Inferior parietal cortex (tissue), 1 donor: Measurements from ENCODE around the gene ARNT2.
"Not testable (repeated sequence)": the region's sequence is repeated elsewhere in the genome, so short reads cannot be mapped to it uniquely, and the experiment has no call there.

Source experiments
- DNase-seq: peaks from one replicate; pipeline ENCODE4 v3.0.0-alpha.2; 2016; ENCODE audit errors: extremely low spot score

ARNT2 gene

DNA sequence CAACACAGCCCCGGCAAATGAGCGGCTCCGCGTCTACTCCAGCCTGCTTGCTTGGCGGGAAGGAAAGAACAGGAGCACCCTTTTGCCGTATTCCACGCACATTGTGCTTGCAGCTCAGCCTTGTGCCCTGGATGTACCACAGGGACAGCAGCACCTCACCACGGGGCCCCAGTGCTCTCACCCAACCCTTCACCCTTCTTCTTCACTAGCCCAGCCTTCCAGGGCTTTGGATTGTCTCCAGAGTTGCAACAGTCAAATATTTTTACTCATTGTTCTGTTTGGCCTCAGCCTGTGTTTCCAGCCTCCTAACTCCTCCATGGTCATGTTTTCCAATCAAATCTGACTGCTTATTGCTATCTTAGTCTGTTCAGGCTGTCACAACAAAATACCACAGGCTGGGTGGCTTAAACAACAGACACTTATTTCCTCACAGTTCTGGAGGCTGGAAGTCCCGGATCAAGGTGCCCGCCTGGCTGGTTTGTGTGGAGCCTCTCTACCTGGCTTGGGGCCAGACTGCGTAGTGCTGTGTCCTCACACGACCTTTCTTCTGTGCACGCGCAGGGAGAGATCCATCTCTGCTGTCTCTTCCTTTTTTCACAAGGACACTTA is 211.7 kb downstream of the ARNT2 start:
- no peak for DNase-seq

DNA sequence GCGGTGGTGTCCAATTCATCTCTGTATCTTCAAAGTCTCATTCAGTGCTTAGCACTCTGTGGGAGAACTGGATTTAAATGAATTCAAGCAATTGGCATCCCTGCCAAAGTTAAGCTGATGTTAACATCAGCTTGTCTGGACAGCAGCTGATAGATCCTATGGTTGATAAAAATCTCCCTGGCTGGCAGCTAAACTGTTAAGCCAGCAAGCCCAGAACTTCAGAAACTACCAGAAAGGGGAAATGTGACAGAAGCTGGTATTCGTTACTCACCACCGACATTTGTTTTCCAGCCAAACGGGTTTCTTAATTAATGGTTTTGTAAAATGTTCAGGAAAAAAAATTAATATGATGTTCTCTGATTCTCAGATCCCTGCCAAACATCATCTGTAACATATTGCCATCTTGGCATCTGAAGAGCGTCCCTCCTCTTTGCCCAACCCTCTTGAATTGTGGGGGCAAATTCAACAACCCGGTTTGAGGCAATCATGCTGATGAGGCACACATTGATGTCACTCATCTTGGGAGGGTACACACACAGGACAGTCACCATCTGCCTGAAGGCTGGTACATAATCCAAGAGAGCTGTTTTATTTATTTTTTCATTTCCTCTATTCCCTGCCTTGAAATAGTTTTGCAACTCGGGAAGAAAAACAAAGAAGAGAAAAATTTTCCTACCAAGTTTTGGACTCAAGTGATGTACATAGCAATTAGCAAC is 214.7 kb downstream of the ARNT2 start:
- DNase-seq = no peak

DNA sequence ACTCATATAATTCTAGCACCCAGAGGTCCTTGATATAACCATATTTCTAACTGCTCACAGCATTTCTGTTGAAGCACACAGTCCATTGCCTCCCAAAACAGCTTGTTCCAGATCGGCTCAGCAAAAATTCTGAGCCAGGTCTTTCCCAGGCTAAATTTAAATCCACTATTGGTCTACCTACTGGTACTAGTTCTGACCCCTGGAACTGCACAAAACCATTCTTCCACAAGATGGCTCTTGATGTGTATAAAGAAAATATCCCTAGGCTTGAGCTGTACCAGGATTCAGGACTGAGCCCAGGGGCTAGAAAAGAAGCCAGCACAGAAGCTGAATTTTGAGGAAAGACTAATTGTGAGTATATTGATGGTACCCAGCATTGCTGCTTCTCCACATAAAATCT is 215.5 kb downstream of the ARNT2 start:
- no peak for DNase-seq

DNA sequence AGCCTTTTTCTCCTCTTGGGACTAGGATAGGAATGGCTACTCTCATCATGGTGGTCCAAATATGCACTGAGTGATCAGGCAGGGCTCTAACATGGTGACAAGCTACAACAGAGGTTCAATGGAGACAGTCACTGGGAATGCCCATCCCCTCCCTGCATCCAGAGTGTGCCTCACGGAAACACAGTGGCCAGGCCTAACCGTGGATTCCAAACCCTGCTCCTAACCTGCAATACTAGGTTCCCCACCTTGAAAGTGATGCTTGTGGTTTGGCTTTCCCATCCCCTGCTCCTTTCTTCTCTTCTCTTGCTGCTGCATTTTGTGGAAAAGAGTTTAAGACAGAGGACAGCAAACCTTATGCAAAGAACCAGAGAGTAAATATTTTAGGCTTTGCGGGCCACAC is 216.0 kb downstream of the ARNT2 start:
- no peak for DNase-seq

DNA sequence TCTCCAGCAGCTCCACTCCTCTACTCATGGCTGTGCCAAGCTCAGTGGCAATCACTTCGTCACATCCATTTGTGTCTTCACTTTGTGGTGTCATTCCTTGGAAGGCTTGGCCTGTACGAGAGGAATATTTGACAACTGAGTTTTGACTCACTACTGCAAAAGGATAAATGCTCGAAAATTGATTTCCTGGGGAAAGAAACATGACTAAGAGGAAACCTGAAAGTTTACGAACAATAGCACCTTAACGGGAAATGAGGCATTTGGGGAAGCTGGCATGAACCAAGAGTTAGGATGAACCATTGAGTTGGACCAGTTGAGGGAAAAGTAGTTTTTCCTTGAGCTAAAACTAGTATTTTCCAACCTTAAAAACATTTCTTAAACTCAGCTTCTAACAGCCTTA is 216.7 kb downstream of the ARNT2 start:
- no peak for DNase-seq

DNA sequence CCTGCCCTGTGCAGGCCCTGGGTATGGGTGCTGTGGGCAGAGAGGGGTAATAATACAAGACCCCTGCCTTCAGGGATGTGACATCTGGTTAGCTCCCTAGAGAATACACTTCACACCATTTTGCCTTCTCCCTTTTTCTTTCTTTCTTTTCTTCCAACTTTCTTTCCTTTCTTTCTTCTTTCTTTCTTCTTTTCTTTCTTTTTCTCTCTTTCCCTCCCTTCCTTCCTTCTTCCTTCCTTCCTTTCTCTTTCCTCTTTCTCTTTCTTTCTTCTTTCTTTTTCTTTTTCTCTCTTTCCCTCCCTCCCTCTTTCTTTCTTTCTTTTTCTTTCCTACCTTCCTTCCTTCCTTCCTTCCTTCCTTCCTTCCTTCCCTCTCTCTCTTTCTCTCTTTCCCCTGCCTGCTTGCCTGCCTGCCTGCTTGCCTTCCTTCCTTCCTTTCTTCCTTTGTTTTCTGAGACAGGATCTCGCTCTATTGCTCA is 222.5 kb downstream of the ARNT2 start:
- no peak for DNase-seq

DNA sequence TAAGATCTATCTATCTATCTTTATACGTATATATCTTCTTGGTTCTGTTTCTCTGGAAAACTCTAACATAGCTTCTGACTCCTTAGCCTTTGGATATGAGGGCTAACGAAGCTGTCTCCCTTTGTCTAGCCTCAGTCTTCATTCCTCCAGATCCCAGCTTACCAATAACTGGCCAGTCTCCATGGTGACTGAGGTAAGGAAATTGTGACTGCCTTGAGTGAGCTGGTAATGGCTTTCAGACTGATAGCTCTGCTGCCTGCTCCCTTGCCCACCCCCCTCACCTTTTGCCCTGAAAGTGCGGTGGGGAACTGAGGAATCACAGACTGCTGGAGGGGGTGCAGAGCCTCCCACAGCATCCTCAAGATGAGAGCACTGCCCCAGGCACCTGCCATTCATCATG is 225.2 kb downstream of the ARNT2 start:
- DNase-seq = no peak

DNA sequence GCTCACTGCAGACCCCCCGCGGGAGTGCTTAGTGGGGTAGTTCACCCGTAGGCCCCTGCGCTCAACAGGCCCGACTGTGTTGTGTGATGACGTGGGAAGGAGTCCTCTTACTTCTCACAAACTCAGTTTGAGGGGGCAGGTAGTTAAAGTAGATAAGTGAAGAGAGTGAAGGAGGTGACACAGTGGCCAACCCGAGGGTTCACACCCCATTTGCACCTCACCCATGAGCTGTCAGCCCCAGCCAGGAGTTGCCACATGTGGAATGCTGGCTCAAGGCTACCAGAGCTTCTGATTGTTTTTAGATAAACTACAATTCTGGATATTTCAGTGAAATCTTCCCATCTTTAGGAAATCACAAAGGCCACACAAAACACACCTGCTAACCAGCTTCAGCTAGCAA is 226.8 kb downstream of the ARNT2 start:
- DNase-seq = no peak

DNA sequence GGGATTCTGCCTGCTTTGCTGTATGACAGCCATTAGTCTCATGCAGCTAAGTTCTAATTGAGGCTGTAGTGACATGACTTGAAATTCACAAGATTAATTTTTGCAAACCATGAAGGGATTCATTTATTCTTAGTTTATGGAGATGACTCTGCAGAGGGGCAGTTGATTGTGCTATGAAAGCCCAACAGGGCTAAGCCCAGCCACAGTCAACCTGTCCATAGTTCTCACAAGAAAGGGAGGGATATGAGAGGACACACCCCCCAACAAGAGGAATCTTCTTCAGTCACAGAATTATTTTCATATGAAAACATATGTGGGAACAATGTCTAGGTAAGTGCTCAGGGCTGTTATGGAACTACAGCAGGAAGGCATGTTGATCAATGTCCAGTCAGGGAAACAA is 229.0 kb downstream of the ARNT2 start:
- no peak for DNase-seq

DNA sequence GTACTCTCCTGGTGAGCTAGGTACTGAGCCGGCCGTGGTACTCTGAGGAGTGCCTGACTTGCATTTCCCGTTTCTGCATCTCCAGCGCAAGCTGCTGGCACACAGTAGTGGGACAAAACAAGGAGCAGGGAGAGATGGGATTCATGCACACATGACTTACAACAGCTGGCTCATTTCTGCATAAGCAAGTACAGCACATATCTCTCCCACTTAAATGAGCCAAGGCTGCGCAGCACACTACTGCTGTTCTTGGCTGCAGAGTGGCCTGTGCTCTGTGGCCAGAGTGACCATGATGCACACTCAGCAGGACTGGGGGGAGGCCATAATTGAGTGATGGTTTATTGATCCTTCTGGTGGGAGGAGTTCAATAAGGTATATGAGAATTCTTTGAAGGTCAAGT is 231.8 kb downstream of the ARNT2 start:
- no peak for DNase-seq

DNA sequence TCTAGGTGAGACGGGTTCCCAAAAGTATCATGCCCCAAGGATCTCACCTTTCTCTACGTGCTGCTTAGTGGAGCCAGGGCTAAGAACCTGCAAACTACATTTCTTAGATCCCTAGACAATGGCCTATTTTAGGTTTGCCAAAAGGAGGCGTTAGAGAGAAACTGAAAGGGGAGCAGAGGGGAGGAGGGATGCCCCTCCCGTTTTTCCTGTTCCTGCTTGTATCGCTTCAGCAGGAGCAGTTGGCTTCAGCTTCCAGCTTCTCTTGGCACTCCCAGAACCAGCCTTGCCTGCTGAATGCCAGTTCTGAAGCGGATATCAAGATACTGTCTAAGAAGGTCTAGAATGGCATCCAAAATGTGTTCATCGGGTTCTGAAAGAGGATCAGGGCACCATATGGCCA is 232.5 kb downstream of the ARNT2 start:
- DNase-seq = no peak

DNA sequence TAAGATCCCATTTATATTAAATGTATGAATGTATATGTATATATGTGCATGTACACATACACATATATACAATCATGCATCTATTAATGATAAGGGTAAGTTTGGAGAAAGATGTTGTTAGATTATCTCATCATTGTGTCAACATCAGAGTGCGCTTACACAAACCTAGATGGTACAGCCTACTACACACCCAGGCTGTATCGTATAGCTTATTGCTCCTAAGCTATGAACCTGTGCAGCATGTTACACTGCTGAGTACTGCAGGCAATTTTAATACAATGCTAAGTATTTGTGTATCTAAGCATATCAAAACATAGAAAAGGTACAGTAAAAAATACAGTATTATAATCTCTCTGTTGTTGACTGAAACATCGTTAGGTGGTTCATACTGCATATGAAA is 233.6 kb downstream of the ARNT2 start:
- no peak for DNase-seq

DNA sequence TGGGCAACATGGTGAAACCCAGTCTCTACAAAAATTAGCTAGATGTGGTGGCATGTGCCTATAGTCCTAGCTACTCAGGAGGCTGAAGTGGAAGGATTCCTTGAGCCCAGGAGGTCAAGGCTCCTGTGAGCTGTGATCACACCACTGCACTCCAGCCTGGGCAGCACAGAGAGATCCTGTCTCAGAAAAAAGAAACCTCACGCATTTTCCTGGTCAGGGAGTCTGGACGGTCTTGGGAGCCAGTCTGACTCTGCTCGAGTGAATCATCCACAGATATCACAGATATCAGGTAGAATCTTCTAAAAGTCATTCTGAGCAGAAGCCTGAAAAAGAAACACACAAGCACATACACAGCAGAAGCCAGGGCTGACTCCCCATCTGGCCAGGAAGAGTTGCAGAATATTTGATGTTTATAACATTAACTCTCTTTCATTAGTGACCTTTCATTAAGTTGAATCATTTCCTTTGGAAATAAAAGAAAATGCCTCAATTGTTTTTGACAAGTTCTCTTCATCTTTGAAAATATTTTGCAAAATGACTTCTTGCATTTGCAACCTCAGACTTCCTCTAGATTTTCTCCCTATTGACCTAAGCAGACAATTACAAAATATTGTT is 234.5 kb downstream of the ARNT2 start:
- DNase-seq = no peak

DNA sequence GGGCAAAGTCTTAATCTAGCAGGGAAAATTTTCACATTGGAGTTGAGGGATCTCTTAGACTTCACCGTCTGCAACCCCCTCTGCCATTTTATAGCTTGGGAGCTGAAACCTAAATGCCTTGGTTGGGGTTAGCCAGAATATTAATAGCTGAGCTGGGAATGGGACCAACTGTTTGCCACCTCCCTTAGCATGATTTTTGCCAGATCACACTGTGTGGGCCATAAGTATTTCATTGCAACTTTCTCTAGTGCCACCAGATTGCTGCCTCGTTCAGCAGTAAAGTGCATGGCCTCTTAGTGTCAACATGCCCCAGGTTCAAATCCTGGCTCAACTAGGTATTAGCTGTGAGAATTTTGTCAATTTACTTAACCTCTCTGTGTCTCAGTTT is 235.0 kb downstream of the ARNT2 start:
- DNase-seq = no peak

DNA sequence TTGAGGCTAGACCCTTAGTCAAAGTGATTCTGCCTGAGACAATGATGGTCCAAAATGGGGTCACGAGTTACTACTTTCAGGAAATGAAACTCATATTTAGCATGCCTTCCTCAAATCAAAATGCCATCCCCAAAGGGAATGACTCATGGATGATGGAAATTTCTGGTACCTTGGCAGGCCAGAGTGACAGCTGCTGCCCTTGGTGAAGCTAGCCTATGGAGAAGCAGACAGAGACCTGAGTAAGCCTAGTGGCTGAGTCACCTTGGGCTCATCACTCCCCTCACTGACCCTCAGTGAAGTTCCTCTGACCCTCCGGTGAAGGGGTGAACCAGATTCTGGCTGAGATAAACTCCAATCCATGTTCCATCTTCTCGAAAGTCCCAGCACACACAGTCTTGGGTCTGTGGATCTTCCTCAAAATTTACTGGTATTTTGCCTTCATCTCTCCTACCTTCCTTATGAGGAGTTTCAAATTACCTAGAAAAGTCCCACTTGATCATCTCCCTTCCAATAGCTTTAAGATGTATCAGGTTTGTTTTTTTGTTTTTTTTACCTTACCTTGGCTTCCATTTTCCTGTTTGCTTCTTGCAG is 236.4 kb downstream of the ARNT2 start:
- no peak for DNase-seq

DNA sequence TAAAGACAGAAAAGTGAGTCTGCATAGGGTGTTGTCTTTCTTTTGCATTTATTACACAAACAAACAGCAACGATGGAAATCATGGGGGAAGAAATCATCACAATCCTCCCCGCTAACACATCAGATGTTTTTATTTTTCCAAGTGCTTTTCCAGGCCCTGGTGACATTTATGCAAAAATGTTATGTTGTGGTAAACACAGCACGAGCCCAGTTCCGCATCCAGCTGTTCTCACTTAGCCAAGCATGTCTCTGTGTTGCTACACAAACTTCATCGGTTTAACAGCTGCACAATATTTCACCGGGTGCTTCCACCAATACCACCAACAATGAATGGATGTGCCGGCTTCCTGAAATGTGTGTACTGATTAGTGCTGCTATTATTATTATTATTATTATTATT is 237.2 kb downstream of the ARNT2 start:
- DNase-seq = no peak

DNA sequence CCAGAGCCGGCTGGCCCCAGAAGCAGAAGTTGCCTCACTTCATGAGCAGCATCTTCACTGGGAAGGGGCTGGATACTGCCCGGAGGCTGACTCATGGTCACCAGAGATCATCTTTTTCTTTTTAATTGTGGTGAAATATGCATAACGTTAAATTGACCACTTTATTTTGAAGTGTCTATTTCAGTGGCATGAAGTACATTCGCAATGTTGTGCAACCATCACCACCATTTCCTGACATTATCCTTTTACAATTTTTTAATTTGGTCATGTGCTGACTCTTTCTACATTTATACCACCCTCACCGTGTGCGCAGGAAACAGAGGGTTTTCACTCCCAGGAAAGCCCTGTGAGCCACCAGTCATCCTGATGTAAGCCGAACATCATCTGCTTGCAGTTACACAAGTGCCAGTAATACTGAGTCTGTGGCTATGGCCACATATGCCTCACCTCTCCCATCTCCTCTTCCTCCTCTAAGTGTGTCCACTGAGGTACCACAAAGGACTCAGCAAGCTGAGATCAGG is 239.3 kb downstream of the ARNT2 start:
- DNase-seq = no peak

DNA sequence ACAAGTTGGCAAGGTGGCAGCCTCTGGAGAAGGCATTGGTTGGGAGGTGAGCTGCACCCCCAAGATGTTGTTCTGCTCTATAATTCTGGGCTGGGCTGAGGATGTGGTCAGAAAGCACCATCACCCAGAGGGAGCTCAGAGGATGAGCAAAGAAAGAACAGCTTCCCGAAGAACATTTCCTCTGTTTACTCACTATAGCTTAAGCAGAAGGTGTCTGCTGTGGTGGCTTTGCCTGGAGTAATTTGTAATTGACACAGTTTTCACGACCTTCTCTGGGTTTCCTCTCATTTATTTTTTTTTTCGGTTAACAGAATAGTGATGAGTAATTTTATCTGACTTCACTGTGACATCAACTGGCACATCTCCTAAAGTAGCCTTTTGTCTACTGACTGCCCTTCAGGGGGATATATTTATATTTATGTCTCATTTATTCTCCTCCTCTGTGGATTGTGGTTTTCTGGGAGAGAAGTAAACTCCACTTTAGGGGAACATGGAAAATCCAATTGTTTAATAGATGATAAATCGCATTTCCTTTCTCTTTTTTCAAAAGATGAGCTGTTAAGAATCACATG is 241.4 kb downstream of the ARNT2 start:
- DNase-seq = no peak

DNA sequence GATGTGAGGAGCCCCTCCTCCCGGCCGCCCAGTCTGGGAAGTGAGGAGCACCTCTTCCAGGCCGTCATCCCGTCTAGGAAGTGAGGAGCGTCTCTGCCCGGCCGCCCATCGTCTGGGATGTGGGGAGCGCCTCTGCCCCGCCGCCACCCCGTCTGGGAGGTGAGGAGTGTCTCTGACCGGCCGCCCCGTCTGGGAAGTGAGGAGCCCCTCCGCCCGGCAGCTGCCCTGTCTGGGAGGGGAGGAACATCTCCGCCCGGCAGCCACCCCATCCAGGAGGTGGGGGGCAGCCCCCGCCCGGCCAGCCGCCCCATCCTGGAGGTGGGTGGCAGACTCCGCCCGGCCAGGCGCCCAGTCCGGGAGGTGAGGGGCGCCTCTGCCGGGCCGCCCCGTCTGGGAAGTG is 243.2 kb downstream of the ARNT2 start:
- DNase-seq = not testable (repeated sequence)
